Activated CD8-positive, alpha-beta memory T cell treated with anti-CD3 and anti-CD28 coated beads for 24 hours (primary cell): ENCODE results near the gene NRK.
"Not testable (repeated sequence)": the region's sequence is repeated elsewhere in the genome, so short reads cannot be mapped to it uniquely, and the experiment has no call there.

Experiments
- DNase-seq: peaks from one replicate; pipeline ENCODE4 v3.0.0-alpha.2; 2020

Gene NRK, protein sequence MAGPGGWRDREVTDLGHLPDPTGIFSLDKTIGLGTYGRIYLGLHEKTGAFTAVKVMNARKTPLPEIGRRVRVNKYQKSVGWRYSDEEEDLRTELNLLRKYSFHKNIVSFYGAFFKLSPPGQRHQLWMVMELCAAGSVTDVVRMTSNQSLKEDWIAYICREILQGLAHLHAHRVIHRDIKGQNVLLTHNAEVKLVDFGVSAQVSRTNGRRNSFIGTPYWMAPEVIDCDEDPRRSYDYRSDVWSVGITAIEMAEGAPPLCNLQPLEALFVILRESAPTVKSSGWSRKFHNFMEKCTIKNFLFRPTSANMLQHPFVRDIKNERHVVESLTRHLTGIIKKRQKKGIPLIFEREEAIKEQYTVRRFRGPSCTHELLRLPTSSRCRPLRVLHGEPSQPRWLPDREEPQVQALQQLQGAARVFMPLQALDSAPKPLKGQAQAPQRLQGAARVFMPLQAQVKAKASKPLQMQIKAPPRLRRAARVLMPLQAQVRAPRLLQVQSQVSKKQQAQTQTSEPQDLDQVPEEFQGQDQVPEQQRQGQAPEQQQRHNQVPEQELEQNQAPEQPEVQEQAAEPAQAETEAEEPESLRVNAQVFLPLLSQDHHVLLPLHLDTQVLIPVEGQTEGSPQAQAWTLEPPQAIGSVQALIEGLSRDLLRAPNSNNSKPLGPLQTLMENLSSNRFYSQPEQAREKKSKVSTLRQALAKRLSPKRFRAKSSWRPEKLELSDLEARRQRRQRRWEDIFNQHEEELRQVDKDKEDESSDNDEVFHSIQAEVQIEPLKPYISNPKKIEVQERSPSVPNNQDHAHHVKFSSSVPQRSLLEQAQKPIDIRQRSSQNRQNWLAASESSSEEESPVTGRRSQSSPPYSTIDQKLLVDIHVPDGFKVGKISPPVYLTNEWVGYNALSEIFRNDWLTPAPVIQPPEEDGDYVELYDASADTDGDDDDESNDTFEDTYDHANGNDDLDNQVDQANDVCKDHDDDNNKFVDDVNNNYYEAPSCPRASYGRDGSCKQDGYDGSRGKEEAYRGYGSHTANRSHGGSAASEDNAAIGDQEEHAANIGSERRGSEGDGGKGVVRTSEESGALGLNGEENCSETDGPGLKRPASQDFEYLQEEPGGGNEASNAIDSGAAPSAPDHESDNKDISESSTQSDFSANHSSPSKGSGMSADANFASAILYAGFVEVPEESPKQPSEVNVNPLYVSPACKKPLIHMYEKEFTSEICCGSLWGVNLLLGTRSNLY (N-terminal part only)

DNA sequence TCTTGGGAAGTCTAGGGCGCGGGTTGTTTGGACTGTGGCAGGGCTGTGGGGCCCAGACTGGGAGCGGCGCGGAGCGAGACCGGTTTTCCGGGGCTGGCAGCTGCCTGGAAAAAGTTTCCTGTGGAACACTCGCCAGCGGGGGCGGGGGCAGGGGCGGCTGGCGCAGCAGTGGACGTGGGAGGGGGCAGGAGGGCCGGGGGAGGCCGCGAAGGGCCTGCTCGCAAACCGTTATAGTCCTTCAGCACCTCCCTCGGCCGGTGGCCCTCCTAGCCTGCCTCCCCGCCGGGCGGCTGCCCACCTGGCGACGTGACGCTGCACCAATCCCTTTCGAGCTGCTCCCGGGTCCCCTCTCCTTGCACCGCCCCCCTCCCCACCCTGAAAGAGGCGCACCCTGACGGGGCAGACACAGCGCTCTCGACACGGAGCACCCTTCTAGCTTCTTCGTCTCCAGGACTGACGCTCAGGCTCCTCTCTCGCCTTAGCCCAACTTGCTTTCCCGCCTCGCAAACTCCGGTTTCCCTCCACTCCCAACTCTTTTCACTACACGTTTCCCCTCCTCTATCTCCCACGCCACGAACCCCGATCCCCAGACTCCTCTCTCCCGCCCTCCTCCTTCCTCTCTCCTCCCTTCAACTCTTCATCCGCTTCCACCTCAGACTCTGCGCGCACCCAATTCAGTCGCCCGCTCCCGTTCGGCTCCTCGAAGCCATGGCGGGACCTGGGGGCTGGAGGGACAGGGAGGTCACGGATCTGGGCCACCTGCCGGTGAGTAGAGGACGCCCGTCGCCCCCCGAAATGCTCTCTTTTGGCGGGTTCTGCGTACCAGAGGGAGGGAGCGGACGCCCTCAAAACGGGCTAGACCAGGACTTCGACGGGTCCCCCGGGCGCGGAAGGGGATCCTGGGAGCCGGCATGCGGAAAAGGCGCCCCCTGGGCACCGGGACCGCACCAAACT is at the start of gene NRK:
Gene NRK, plus strand, starts transcription at position 402 of the 954 bp plus-strand sequence. Its CDS starts 307 bp downstream, at position 709.
- DNase-seq = no peak

DNA sequence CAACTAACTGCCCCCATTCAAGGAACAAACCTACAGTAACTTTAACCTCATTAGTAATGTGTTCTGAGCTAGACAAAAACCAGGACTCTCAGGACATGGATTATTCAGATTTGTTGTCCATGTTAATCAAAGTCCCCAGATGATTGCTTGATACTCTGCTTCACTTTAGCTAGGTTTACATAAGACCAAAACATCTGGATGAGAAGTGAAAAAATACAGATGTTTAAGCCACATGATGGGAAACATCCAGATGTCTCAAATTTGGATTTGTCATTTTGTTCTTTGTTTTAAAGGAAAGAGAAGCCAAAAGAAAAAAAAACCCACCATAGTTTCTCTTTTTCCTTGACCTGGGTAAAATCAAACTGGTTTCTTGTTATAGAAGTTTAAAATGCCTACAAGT is 48.5 kb upstream of the NRK start:
- no peak for DNase-seq

DNA sequence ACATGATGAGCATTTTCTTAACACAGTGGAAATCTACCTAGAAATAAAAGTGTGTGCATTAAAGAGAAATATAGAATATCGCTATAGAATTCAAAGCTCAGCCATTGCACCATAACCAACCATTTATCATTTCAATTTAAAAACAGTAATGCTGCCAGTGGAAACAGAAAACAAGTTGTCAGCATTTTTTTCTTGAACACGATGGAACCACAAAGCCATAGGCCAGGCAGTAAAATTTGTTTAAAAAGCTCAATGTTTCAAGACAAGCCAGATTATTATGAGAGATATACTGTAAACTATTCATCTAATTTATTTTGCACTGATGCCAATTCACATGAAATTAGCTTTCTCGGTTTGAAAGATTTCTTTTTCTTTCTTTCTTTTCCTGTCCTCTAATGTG is 46.7 kb upstream of the NRK start:
- DNase-seq = no peak

DNA sequence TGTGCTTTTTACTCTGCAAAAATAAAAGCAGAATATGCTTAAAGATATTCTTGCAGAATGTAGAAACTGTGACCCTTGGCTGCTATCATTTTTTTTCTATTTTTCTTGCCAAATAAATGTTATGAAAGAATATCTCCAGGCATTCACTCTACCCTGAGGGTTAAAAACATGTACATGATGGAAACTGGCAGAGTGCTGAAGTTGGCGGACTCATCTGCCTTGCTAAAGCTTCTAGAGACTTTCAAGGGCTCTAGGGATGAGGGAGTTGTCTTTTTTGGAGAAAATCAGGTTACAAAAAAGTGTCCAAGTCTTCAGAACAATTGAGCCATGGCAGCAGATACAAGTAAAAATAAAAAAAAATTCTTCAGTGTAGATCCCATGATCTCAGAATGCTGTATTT is 40.5 kb upstream of the NRK start:
- no peak for DNase-seq

DNA sequence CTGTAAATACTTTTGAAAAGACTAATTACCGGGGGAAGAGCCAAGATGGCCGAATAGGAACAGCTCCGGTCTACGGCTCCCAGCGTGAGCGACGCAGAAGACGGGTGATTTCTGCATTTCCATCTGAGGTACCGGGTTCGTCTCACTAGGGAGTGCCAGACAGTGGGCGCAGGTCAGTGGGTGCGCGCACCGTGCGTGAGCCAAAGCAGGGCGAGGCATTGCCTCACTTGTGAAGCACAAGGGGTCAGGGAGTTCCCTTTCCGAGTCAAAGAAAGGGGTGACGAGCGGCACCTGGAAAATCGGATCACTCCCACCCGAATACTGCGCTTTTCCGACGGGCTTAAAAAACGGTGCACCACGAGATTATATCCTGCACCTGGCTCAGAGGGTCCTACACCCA is 25.5 kb upstream of the NRK start:
- DNase-seq = not testable (repeated sequence)

DNA sequence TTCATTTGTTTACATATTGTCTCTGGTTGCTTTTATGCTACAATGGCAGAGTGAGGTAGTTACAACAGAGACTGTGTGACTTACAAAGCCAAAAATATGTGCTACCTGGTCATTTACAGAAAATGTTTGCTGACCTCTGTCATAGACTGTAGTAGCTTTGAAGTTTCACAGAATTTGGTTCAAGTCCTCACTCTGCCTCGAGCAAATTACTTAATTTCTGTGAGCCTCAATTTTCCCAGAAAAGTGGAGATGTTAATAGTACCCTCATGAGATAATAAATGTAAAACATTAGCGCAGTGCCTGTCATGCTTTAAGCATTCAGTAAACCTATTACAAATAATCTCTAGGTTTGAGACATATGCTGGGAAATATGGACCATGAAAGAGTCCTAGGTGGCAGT is 18.4 kb upstream of the NRK start:
- DNase-seq = no peak

DNA sequence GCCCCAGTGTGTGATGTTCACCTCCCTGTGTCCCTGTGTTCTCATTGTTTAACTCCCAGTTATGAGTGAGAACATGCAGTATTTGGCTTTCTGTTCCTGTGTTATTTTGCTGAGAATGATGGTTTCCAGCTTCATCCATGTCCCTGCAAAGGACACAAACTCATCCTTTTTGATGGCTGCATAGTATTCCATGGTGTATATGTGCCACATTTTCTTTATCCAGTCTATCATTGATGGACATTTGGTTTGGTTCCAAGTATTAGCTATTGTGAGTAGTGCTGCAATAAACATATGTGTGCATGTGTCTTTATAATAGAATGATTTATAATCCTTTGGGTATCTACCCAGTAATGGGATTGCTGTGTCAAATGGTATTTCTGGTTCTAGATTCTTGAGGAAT is 16.7 kb upstream of the NRK start:
- DNase-seq = not testable (repeated sequence)

DNA sequence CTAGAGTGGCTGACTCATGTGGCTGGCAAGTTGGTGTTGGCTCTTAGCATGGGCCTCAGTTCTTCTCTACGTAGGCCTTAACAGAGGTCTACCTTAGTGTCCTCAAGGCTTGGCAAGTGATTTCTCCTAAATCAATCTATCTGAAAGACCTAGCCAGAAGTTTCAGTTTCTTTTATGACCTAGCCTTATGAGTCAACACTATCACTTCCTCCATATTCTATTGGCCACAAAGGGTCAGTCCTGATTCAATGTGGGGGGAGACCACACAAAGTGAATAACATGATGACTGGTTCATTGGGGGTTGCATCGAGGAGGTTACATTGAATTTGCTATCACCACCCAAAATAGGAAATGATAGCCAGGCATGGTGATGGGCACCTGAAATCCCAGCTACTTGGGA is 5.8 kb upstream of the NRK start:
- DNase-seq = no peak

DNA sequence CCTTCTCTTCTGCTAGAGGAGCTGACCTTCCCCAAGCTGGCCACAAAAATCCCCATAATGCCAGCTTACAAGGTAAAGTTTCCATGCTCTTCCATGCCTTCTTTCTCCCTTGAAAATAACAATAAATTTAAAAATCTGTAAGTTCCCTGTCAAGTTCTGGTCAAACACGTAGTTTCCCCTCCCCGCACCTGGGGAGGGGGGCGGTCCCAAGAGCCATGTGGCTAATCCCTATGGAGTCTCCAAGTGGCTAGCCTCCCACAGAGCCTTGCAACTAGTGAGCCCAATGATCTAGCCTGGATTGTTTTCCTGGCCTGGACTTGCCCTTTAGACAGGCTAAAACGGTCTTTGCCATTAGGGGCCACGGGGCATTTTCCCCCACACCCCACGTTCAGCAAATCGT is 2.1 kb upstream of the NRK start:
- DNase-seq = no peak

DNA sequence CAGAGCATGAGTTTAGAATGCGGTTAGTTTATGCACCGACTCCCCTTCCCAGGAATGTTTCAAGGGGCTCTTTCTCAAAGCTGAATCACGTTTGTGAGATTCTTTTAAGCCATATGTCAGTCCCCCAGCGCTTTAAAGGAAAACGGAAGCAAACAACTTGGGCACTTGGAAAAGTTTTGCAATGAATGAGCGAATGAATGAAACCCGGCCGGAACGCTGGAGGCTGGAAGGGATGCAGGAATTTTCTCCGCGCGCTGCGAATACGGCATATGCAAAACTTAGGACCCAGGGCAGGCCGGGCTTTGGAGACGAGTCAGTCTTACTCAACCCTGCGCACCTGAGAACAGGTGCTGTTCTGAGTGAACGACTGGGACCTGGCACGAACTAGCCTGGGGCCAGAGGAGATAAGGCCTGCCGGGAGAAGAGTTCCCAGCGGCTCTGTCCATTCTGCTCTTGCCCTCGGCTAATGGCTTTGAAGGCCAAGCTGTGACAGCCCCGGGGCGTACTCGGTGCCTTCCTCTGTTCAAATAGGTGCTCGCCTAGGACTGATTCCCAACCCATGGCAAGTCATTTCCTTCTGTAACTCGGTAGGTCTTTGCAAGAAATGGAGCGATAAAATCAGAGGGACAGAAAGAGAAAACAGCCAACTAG is 743 bp upstream of the NRK start:
- DNase-seq = no peak

DNA sequence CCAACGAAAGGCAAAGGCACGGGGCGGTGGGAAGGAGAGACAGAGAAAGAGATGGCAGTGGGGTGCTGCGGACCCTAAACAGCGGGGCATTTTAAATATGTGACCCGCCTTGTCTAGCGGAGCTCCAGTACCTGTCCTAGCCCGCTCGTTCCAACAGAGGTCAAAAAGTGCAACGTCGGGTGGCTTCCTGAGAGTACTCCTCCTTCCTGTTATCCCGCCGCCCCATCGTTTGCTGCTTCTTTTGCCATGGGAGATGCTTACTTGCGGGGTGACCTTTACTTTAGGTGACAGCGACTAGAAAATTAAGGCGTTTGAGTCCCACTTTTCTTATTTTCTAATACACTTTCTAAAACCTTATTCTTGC is 735 bp downstream of the NRK start:
- DNase-seq = no peak

DNA sequence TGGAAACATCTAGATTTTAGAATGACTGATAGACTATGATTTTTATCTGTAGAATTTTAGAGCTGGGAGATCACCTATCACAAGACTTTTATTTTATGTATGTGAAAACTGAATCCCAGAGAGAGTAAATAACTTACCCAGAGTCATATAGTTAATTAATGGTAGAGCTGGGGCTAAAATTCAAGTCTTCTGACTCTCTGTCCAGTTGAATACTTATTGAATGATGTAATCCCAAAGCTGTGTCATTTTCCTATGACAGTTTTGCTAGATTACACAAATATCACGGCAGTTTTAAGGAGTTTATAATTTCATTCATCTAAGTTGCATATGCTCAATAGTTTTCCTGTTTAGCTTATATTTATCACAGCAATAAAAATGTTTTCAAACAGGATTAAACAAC is 6.7 kb downstream of the NRK start:
- DNase-seq = no peak

DNA sequence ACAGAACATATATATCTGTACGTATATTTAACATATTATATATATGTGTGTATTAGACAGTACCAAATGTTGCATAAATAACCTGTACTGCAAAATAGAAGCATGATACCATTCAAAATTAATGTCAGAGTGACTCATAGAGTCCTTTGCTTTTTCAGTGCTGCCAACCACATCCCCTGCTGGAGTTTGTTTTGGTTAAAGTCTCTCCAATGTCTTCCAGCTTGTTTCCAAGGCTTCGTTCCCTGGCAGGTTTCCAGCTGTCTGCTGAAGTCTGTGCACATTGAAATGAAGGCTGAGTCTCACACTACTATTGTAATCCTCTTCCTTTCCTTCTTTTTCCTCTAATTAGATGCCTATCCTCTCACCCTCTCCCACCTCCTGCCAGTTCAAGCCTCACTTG is 14.9 kb downstream of the NRK start:
- no peak for DNase-seq

DNA sequence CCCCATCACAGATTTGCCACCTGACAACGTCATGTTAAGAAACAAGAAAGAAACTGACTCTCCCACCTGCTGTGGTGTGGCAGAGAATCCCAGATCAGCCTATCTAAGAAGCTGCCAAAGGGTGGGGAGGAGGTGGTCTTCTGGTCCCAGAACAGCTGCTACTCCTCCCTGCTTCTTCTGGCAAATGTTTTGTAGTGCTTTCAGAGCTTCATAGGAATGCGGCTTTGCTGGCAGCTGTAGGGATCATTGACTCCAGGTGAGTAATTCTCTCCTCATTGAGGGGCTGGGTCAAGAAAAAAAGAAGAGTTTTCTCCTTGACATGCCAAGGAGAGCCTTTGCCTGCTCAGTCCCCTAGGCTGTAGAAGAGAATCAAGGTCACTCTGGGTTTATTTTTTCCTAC is 23.3 kb downstream of the NRK start:
- DNase-seq = no peak

DNA sequence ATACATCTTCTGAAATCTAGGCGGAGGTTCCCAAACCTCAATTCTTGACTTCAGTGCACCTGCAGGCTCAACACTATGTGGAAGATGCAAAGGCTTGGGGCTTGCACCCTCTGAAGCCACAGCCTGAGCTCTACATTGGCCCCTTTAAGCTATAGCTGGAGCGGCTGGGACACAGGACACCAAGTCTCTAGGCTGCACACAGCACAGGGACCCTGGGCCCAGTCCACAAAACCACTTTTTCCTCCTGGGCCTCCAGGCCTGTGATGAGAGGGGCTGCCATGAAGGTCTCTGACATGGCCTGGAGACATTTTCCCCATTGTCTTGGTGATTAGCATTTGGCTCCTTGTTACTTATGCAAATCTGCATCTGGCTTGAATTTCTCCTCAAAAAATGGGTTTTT is 27.8 kb downstream of the NRK start:
- DNase-seq = not testable (repeated sequence)

DNA sequence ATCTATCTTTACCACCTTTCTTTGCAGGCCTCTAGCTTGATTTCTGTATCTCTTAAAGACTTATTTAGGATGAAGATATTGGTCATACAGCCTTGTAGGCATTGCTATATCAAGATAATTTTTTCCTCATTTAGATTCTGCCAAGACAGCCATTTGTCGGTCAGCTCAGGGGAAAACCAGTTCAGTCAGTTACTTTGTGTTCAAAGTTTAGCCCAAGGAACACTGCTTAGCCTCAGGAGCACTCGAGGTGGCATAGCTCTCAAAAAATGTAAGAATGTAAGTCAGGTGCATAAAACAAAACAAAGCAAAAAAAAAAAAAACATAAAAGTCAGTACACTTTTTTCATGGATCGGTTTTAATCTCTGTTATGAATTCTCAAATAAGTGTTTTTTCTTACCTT is 43.4 kb downstream of the NRK start:
- DNase-seq = no peak

DNA sequence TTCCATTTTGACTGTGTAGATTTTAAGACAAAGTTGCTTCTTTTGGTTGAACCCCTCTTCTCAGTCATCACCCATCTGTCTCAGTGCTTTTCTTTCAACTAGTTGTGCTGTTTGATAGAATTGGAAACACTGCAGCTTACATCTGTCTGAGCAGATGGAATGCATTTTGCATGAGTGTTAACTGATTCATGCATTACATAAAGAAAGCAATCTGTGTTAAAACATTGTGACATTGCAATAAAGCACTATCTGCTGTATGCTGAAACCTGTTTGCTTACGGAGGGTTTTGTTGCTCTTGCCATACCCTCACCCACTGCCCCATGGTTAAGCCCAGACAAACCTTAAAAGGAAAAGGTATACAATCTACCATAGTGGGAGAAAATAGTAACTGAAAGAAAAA is 47.4 kb downstream of the NRK start:
- no peak for DNase-seq

DNA sequence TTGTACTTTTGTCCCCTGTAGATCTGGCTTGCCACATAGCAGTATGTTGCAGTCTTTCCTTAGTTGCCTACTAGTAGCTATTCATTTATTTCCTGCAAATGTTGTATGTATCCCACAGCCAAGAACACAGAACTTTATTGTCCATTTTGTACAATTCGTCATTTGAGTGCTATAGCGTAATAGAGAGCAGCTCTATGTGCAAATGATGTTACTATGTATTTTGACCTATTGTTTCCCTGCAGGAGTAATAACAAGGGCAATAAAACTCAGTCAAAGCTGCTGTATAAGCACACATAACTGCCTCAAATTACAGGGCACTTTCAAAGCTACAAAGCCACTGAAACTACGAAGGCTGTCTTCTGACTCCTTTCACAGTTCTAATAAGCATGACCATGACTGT is 48.1 kb downstream of the NRK start:
- no peak for DNase-seq

DNA sequence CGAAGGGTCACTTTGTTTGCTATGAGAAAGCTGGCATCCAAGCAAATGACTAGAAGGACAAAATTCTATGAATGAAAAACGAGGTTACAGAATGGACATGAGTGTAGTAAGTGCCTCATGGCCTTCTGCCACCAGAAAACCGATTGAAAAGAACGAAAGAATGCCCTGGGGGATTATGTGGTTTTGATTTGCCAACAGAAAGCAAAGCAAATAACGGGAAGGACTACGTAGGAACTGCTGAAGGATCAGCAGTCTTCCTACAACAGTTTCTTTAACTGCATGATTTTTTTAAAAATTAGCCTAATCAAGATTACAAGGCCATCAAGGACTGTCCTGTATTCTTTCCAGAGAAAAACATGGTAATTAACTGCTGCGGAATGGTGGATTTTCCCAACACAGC is 50.6 kb downstream of the NRK start:
- no peak for DNase-seq

DNA sequence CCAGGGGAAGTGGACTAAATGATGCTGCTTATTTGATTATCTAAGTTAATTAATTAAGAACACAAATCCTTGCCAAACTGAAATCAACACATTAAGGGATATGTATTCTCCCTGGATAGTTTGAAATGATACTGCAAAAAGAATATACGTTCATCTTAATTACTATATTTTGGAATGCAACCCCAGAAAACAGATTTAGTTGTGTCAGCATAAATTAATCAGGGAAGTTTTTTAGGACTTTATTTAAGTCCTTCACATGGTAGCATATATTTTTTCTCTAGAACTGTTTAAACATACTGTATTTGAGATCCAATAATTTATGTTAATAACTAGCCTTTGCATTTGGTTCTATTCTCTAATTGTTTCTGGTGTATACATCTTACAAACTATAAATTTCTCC is 52.5 kb downstream of the NRK start:
- DNase-seq = no peak

DNA sequence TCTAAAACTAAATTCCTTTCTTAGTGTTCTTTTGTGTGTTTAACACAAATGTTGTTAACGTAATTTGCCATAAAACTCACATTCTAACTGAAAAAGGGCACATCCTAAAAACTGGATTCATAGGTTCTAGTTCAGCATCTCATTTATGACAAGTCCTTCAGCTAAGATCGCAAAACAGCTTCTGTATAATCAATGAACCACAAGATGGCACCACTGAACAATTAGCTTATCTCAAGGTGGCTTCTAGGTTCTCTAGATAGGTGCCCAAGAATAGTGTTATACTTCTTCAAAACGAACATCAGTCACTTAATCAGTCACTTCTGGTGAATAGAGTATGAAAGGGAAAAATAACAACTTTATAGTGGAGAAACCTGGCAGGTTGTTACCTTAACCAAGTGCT is 54.3 kb downstream of the NRK start:
- no peak for DNase-seq

DNA sequence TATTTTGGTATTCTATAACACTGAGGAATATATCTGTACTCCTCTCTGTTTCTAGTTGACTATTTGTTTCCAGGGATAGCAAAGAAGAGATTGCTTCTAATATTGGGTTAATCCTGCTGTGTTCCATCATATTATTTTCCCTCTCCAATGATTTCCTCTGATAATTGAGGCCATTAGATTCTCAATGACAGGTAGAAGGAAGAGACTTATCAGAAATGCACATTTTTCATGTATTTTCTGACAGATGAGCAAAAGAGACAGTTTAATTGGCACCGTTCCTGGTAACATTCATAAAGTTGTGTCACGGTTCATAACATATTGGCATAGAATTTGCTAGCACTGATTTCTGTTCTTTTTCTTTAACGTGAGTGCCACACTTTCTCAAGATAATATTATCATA is 58.2 kb downstream of the NRK start:
- no peak for DNase-seq
